Measurements from ENCODE around the gene KCNJ6.

Gene KCNJ6

GRCh38 chr21:37749132-37749531 is 167.1 kb downstream of the KCNJ6 start:
- no peak overlapping the region for H3K4me3 ChIP-seq (ENCODE audit: low read depth, low read length)
- no peaks in the 10 kb centered on the region for H3K36me3 ChIP-seq
- no peak for TF ChIP-seq CTCF (IDR thresholded peaks at IDR 0.05; ENCODE audit: low read depth, low read length)
- no peak overlapping the region for H3K27ac ChIP-seq
- H3K9me3 ChIP-seq (ENCODE audit: severe bottlenecking): peaks cover 35% of the 10 kb centered on the region
- DNase-seq: no peak
- no peaks in the 10 kb centered on the region for H3K27me3 ChIP-seq (ENCODE audit: insufficient read depth, low read depth, severe bottlenecking)

- no peak for DNase-seq
- TF ChIP-seq CTCF (IDR thresholded peaks at IDR 0.05; ENCODE audit: low read depth, low read length): no peak
- H3K27ac ChIP-seq: no peak overlapping the region
- H3K9me3 ChIP-seq (ENCODE audit: severe bottlenecking): peaks cover 35% of the 10 kb centered on the region
- H3K4me3 ChIP-seq (ENCODE audit: low read depth, low read length): no peak overlapping the region
- H3K27me3 ChIP-seq (ENCODE audit: insufficient read depth, low read depth, severe bottlenecking): no peaks in the 10 kb centered on the region
- H3K36me3 ChIP-seq: no peaks in the 10 kb centered on the region
Measured at GRCh38 chr21:37748351-37748750, 167.9 kb downstream of the KCNJ6 start.

GRCh38 chr21:37746849-37747248 is 169.4 kb downstream of the KCNJ6 start:
- DNase-seq: no peak

GRCh38 chr21:37744551-37744950 is 171.7 kb downstream of the KCNJ6 start:
- Histone ChIP-seq H3K9me3 (ENCODE audit: severe bottlenecking) (peaks cover 35% of the 10 kb centered on the region), H3K4me3 (ENCODE audit: low read depth, low read length) (no peak overlapping the region), H3K27ac (no peak overlapping the region), H3K27me3 (ENCODE audit: insufficient read depth, low read depth, severe bottlenecking) (no peaks in the 10 kb centered on the region), H3K36me3 (no peaks in the 10 kb centered on the region)
- no peak for DNase-seq
- TF ChIP-seq CTCF (IDR thresholded peaks at IDR 0.05; ENCODE audit: low read depth, low read length): no peak

More at GRCh38 chr21:37746849-37747248, 169.4 kb downstream of the KCNJ6 start:
- H3K4me3 ChIP-seq (ENCODE audit: low read depth, low read length): no peak overlapping the region
- H3K9me3 ChIP-seq (ENCODE audit: severe bottlenecking): peaks cover 35% of the 10 kb centered on the region
- 0 out of 2 replicates have a peak, but pooled peaks have one; percentile 6 for TF ChIP-seq CTCF (IDR thresholded peaks at IDR 0.05; ENCODE audit: low read depth, low read length)
- H3K27ac ChIP-seq: no peak overlapping the region
- no peaks in the 10 kb centered on the region for H3K36me3 ChIP-seq
- no peaks in the 10 kb centered on the region for H3K27me3 ChIP-seq (ENCODE audit: insufficient read depth, low read depth, severe bottlenecking)

GRCh38 chr21:37742532-37742931 is 173.7 kb downstream of the KCNJ6 start:
- no peak for TF ChIP-seq CTCF (IDR thresholded peaks at IDR 0.05; ENCODE audit: low read depth, low read length)
- Histone ChIP-seq H3K4me3 (ENCODE audit: low read depth, low read length) (no peak overlapping the region), H3K9me3 (ENCODE audit: severe bottlenecking) (peaks cover 18% of the 10 kb centered on the region), H3K27ac (no peak overlapping the region), H3K36me3 (no peaks in the 10 kb centered on the region), H3K27me3 (ENCODE audit: insufficient read depth, low read depth, severe bottlenecking) (no peaks in the 10 kb centered on the region)
- DNase-seq: no peak

GRCh38 chr21:37742115-37742514 is 174.1 kb downstream of the KCNJ6 start:
- no peak for TF ChIP-seq CTCF (IDR thresholded peaks at IDR 0.05; ENCODE audit: low read depth, low read length)
- Histone ChIP-seq H3K9me3 (ENCODE audit: severe bottlenecking) (peaks cover 14% of the 10 kb centered on the region), H3K36me3 (no peaks in the 10 kb centered on the region), H3K4me3 (ENCODE audit: low read depth, low read length) (no peak overlapping the region), H3K27me3 (ENCODE audit: insufficient read depth, low read depth, severe bottlenecking) (no peaks in the 10 kb centered on the region), H3K27ac (no peak overlapping the region)
- DNase-seq: no peak
